ENCODE results near the gene FDXACB1. TPM values are rescaled to one million over a fixed set of nuclear protein-coding genes. Genes with fewer than 3 reads are reported as not detected.

FDXACB1 gene, protein sequence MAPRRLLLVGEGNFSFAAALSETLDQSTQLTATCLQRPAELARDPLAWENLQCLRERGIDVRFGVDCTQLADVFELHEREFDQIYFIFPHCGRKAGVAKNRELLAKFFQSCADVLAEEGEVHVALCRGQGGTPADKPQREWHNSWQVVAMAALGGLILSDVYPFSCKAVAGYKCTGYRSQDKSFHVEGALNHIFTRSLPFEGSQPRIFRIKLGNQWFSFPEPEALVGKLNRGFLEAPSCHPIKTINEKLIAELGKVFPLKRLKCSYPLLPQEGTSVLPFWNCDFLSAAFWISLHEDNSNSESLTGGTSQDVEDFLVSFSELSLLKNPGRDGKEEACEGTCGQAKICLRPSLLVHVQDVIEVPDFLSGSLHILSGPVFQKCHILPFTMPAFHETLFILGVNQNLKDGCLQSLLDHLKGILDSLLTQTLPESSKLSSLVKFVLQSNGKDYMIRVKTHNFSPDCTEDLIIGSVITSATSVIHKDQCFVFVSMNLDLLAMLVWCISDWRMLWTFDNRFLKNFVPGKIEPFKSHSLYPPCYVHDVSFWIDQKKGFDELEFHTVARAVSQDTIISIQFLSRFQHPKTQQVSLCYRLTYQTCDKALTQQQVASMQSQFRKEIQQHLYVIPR
- total RNA-seq: 1 to 10 TPM; 1.3 to 1.8 TPM
- long read RNA-seq, donor 1, partial matches to known transcripts: 0 of 1 reads
- long read RNA-seq, donor 1, other reads (novel, unspliced or antisense): 0 of 1 reads
- long read RNA-seq, donor 2, partial matches to known transcripts: 0 of 1 reads
- long read RNA-seq, donor 2, other reads (novel, unspliced or antisense): 0 of 1 reads

DNA sequence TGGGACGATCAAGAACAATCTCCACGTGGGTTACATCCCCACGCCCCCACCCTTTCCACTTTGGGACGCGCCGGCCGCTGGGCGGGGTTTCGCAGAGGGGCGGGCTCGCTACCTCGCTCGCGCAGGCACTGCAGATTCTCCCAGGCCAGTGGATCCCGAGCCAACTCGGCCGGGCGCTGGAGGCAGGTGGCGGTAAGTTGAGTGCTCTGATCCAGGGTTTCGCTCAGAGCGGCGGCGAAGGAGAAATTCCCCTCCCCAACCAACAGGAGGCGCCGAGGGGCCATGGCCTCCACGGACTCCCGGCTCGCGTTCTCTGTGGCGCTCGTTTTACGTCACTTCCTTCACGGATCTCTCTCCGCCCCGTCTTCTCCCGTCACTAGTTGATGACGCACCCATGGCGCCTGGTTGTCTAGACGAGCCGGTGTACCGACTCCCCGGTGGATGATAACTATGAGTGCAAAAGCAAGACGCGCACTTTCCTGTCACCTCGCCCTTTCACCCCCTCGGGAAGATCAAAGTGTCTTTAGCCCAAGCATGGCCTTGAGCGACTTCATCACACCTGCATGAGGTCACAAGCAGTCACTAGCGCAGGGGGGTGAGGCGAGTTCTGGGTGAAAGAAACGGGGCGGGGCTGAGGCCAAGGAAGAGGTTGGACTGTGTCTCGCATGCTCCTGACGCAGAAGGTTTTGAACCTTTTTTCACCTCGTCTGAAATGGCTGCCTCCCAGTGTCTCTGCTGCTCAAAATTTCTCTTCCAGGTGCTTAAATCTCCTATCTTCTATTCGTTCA lies at the start of gene FDXACB1, which contains the start of gene CFAP68:
TSS of gene FDXACB1 (minus strand) at position 317 of the 788 bp plus-strand sequence. CDS start at position 284, 33 bp downstream.
TSS of gene CFAP68 (plus strand) at position 693 of the 788 bp plus-strand sequence. CDS start at position 713, 20 bp downstream.
- DNase-seq (ENCODE audit: low spot score): peak; percentile 98
- intact Hi-C loops (cut with DNase I): loop anchor here in 1 of 2 donors (5.0 to 10.0 kb wide), 3 partner anchors 33 to 96 kb away; partner anchors contain the start of genes CRYAB, DIXDC1 and HSPB2

DNA sequence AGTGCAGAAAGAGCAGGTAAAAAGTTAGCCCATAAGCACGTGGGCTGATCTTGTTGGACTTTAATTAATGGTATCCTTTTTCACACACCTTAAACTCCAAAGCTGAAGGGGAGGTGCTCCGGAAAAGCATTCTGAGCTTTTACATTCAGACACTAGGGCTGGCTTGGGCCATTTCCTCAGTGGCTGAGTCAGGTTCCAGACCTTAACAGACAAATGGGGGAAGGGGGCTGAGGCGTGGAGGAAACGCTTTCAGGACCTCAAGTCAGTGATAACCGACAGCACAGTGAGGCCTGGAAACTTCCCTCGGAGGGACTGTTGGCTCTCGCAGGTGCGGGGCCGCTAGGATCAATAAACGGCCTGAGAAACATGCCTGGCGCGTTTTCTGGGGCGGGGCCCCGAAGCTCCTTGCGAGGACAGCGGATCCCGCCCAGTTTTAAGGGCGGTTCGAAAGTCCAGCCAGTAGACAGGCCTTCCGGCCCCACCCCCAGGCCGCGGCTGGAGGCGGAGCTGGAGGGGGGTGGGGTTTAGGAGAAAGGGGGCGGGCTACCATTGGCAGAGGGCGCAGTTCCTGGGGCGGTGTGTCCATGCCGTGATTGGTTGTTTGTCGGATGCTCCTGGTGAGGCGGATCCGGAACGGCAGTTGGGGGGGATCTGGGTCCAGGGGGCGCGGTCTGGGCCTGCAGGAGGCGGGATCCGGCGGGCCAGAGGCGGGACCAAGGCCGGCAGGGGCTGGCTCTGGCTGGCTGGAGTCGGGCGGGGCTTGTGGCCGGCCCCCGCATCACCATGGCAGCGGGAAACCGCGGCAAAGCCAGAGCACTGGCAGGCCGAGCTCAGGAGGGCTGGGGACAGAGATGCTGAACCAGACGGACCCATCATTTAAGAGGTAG lies 47.8 kb upstream of the FDXACB1 start:
- peak; percentile 99 for DNase-seq (ENCODE audit: low spot score)
- intact Hi-C loops (cut with DNase I): no loop called here

- intact Hi-C loops (cut with DNase I): no loop called here
Measured at GRCh38 chr11:111925953-111926352, 47.0 kb upstream of the FDXACB1 start.

DNA sequence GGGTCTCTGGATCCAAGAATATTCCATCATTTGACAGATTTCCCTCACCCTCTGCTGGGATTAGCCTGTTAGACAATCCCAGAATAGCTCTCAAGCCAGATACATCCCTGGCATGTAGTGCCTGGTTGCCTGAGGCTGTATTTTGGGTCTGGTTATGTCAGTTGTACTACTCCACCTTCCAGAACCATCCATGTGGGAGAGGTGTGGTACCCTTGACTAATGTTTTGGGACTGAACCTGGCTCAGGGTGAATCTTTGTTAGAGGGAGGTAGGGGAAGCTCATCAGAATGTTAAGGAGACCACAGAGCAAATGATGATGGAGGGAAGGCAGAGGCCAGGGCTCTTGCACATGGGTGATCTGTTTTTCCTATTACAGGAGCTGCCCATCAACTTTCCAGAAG lies 45.0 kb upstream of the FDXACB1 start:
- no peak for DNase-seq (ENCODE audit: low spot score)
- intact Hi-C loops (cut with DNase I): no loop called here

More at GRCh38 chr11:111925953-111926352, 47.0 kb upstream of the FDXACB1 start:
- DNase-seq (ENCODE audit: low spot score): no peak

- DNase-seq (ENCODE audit: low spot score): no peak
- intact Hi-C loops (cut with DNase I): no loop called here
Measured at GRCh38 chr11:111923351-111923788, 44.4 kb upstream of the FDXACB1 start.

DNA sequence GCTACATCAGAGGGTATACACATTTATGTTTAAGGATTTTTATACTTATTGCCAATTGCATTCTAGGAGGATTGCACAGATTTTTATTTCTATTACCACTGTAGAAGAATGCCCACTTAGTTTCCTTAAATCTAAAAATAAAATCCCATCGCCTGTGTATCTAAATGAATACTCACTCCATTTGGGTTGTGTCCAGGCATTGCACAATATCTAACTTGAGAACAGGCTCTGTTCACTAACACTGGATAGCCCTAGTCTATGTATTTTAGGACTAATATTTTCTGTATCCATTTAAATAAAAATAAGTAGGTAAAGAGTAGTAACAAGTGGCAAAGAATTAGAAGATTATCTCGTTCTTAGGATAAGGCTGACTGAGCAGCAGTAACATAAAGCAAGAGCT lies 43.8 kb upstream of the FDXACB1 start:
- intact Hi-C loops (cut with DNase I): no loop called here
- no peak for DNase-seq (ENCODE audit: low spot score)

DNA sequence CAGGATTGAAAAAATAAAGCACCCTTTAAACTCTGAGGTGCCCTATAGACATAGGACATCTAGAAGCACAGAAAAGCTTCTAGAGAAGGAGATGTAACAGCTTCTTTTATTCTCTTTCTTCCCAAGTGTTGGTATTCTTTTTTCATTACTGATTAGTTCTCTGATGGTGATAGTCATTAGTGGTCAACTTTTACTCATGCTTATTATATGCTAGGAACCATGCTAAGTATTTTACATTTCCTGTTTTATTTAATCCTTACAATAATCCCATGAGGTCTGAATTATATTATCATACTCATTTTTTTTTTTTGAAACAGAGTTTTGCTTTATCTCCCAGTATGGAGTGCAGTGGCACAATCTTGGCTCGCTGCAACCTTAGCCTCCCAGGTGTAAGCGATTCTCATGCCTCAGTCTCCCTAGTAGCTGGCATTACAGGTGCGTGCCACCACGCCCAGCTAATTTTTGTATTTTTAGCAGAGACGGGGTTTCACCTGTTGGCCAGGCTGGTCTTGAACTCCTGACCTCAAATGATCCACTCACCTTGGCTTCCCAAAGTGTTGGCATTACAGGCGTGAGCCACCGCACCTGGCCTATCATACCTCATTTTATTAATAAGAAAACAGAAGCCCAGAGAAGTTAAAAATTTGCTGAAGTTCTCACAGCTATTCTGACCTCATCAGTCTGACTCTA lies 42.7 kb upstream of the FDXACB1 start:
- no peak for DNase-seq (ENCODE audit: low spot score)
- intact Hi-C loops (cut with DNase I): no loop called here

- intact Hi-C loops (cut with DNase I): no loop called here
- no peak for DNase-seq (ENCODE audit: low spot score)
Measured at GRCh38 chr11:111920908-111921307, 41.9 kb upstream of the FDXACB1 start.

GRCh38 chr11:111918390-111919256 lies 39.7 kb upstream of the FDXACB1 start, which contains the start of gene C11orf52:
C11orf52 (plus strand) TSS chr11:111918913; CDS start chr11:111918973, 60 bp downstream.
- intact Hi-C loops (cut with DNase I): no loop called here
- DNase-seq (ENCODE audit: low spot score): no peak

- intact Hi-C loops (cut with DNase I): no loop called here
- no peak for DNase-seq (ENCODE audit: low spot score)
Measured at GRCh38 chr11:111917788-111918187, 38.8 kb upstream of the FDXACB1 start.

GRCh38 chr11:111917312-111917711 lies 38.3 kb upstream of the FDXACB1 start:
- DNase-seq (ENCODE audit: low spot score): no peak
- intact Hi-C loops (cut with DNase I): no loop called here

GRCh38 chr11:111916768-111917167 lies 37.8 kb upstream of the FDXACB1 start:
- intact Hi-C loops (cut with DNase I): no loop called here
- no peak for DNase-seq (ENCODE audit: low spot score)

- DNase-seq (ENCODE audit: low spot score): no peak
- intact Hi-C loops (cut with DNase I): loop anchor here in 1 of 2 donors (5.0 kb wide), 1 partner anchor 37 kb away; the partner anchor contains the start of genes CFAP68 and FDXACB1
Measured at GRCh38 chr11:111913997-111914396, 35.0 kb upstream of the FDXACB1 start.

DNA sequence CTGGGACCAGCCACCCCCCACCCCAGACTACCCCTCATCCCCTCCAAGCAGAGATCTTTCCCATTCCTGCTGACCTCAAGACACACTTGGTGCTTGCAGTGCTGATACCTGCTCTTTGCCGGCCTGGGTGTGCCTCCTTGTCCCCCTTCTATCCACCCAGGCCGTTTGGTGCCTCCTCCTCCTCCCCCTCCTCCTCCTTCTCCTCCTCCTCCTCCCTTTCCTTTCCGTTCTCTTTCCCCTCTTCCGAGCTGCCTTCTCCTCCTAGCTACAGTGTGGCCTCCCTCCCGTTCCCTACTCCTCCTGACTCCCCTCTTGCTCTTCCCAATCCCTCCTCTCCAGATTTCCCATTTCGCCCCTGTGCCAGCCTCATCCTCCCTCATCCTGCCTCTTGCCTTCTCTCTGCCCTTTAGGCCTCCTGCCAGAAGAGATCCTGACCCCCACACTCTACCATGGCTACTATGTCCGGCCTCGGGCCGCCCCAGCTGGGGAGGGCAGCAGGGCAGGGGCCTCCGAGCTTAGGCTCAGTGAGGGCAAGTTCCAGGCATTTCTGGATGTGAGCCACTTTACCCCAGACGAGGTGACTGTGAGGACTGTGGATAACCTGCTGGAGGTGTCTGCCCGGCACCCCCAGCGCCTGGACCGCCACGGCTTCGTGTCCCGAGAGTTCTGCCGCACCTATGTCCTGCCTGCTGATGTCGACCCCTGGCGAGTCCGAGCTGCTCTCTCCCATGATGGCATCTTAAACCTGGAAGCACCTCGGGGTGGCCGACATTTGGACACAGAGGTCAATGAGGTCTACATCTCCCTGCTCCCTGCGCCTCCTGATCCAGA lies 34.3 kb upstream of the FDXACB1 start:
- DNase-seq (ENCODE audit: low spot score): no peak
- intact Hi-C loops (cut with DNase I): loop anchor here in 1 of 2 donors (5.0 kb wide), 1 partner anchor 36 kb away; the partner anchor contains the start of genes CFAP68 and FDXACB1

GRCh38 chr11:111912535-111912934 lies 33.6 kb upstream of the FDXACB1 start, which contains the start of gene HSPB2:
HSPB2 (plus strand) TSS chr11:111912734; CDS start chr11:111912830, 96 bp downstream.
- intact Hi-C loops (cut with DNase I): loop anchor here in 1 of 2 donors (5.0 kb wide), 1 partner anchor 35 kb away; the partner anchor contains the start of genes CFAP68 and FDXACB1
- DNase-seq (ENCODE audit: low spot score): no peak
